ENCODE measurements around the gene BPIFB4. TPM values are rescaled to one million over a fixed set of nuclear protein-coding genes. Genes with fewer than 3 reads are reported as not detected.

Gene BPIFB4
- total RNA-seq, 1 experiment from 2014 or later = not detected

DNA sequence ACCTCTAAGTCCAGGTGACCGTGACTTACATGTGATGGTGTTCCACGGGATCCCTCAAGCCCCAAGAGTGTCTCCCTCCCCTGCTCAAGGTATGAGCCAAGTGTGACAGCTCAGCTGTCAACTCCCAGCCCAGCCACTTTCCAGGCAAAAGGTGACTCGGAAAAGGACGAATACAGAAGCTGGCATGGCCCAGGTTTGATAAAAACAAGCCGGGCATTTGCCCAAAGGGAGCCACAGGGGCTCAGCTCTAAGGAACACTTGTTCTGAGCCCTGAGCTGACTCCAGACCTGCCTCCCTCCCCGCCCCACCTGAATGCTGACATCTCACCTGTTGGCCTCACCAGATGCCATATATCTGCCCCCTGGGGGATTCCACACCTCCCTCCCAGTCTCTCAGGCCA, 45.6 kb downstream of the BPIFB4 start:
- intact Hi-C loops (cut with micrococcal nuclease; ENCODE audit: unreplicated experiment) = no loop called here
- ChIA-PET CTCF (no interaction called here), POLR2A (no interaction called here)
- no TSS peak for BruUV-seq (replicated peaks)
- H3K4me1 ChIP-seq (ENCODE audit: control insufficient read depth, insufficient read depth, low read length) = no peaks in the 10 kb centered on the region
- ATAC-seq (no peak), DNase-seq (ENCODE audit: low read depth, low spot score) (no peak)
- H3K27me3 ChIP-seq (ENCODE audit: control insufficient read depth, insufficient read depth, low read length) = no peaks in the 10 kb centered on the region; the same call in 1 of the 2 replicates
- no peak overlapping the region for H3K27ac ChIP-seq (ENCODE audit: low read length)
- no peak for TF ChIP-seq SIN3A (IDR thresholded peaks at IDR 0.05; ENCODE audit: borderline replicate concordance, insufficient read depth, low read depth, low read length)
- TF ChIP-seq, protein P1, sequence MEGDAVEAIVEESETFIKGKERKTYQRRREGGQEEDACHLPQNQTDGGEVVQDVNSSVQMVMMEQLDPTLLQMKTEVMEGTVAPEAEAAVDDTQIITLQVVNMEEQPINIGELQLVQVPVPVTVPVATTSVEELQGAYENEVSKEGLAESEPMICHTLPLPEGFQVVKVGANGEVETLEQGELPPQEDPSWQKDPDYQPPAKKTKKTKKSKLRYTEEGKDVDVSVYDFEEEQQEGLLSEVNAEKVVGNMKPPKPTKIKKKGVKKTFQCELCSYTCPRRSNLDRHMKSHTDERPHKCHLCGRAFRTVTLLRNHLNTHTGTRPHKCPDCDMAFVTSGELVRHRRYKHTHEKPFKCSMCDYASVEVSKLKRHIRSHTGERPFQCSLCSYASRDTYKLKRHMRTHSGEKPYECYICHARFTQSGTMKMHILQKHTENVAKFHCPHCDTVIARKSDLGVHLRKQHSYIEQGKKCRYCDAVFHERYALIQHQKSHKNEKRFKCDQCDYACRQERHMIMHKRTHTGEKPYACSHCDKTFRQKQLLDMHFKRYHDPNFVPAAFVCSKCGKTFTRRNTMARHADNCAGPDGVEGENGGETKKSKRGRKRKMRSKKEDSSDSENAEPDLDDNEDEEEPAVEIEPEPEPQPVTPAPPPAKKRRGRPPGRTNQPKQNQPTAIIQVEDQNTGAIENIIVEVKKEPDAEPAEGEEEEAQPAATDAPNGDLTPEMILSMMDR (IDR thresholded peaks at IDR 0.05) = no peak
- H3K36me3 ChIP-seq (ENCODE audit: control insufficient read depth, insufficient read depth, low read length) = no peaks in the 10 kb centered on the region
- H3K9me3 ChIP-seq (ENCODE audit: control insufficient read depth, insufficient read depth, low read depth, low read length) = no peaks in the 10 kb centered on the region
- no peak overlapping the region for H3K4me3 ChIP-seq (ENCODE audit: low read depth in 2 of 2, low read length in 2 of 2)
- in situ Hi-C loops (cut with HindIII; ENCODE audit: low pct_unique_long_range_greater_than_20kb, low sequenced_read_pairs) = no loop called here

DNA sequence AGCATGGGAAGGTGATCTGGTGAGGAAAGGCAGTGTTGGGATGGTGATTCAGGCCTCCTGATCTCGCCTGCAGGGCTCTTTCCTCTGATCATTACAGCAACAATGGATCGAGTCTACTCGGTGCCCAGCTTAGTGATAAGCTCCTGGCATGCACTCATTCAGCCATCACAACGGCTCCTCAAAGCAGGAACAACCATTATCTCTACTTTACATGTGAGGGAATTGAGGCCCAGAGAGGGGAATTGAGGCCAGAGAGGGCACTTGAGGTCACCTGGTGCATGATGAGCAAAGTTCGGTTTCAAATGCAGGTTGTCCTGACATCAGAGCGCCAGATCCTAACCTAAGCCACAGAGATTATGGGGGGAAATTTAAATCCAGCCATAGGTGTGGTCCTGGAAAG, 46.5 kb downstream of the BPIFB4 start:
- Histone ChIP-seq H3K4me1 (ENCODE audit: control insufficient read depth, insufficient read depth, low read length) (no peaks in the 10 kb centered on the region), H3K36me3 (ENCODE audit: control insufficient read depth, insufficient read depth, low read length) (no peaks in the 10 kb centered on the region), H3K27ac (ENCODE audit: low read length) (no peak overlapping the region), H3K27me3 (ENCODE audit: control insufficient read depth, insufficient read depth, low read length) (no peaks in the 10 kb centered on the region; the same call in 1 of the 2 replicates), H3K9me3 (ENCODE audit: control insufficient read depth, insufficient read depth, low read depth, low read length) (no peaks in the 10 kb centered on the region), H3K4me3 (ENCODE audit: low read depth in 2 of 2, low read length in 2 of 2) (no peak overlapping the region)
- in situ Hi-C loops (cut with HindIII; ENCODE audit: low pct_unique_long_range_greater_than_20kb, low sequenced_read_pairs) = no loop called here
- no TSS peak for BruUV-seq (replicated peaks)
- POLR2A ChIA-PET = no interaction called here
- CTCF ChIA-PET = no interaction called here
- intact Hi-C loops (cut with micrococcal nuclease; ENCODE audit: unreplicated experiment) = no loop called here
- ATAC-seq (no peak), DNase-seq (ENCODE audit: low read depth, low spot score) (no peak)
- no peak for TF ChIP-seq POLR2AphosphoS5 (IDR thresholded peaks at IDR 0.05; ENCODE audit: low read depth, low read length)
- TF ChIP-seq, protein P2, sequence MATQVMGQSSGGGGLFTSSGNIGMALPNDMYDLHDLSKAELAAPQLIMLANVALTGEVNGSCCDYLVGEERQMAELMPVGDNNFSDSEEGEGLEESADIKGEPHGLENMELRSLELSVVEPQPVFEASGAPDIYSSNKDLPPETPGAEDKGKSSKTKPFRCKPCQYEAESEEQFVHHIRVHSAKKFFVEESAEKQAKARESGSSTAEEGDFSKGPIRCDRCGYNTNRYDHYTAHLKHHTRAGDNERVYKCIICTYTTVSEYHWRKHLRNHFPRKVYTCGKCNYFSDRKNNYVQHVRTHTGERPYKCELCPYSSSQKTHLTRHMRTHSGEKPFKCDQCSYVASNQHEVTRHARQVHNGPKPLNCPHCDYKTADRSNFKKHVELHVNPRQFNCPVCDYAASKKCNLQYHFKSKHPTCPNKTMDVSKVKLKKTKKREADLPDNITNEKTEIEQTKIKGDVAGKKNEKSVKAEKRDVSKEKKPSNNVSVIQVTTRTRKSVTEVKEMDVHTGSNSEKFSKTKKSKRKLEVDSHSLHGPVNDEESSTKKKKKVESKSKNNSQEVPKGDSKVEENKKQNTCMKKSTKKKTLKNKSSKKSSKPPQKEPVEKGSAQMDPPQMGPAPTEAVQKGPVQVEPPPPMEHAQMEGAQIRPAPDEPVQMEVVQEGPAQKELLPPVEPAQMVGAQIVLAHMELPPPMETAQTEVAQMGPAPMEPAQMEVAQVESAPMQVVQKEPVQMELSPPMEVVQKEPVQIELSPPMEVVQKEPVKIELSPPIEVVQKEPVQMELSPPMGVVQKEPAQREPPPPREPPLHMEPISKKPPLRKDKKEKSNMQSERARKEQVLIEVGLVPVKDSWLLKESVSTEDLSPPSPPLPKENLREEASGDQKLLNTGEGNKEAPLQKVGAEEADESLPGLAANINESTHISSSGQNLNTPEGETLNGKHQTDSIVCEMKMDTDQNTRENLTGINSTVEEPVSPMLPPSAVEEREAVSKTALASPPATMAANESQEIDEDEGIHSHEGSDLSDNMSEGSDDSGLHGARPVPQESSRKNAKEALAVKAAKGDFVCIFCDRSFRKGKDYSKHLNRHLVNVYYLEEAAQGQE (IDR thresholded peaks at IDR 0.05; ENCODE audit: insufficient read depth in 1 of 2, low read depth in 2 of 2, low read length in 1 of 2) = no peak
- TF ChIP-seq, protein P1 (IDR thresholded peaks at IDR 0.05) = no peak
- no peak for TF ChIP-seq SIN3A (IDR thresholded peaks at IDR 0.05; ENCODE audit: borderline replicate concordance, insufficient read depth, low read depth, low read length)
- TF ChIP-seq TCF7L2 (IDR thresholded peaks at IDR 0.05; ENCODE audit: low read depth, low read length) = no peak
